IMR-90 (cell line): ENCODE measurements around the gene SRD5A1. TPM values are rescaled to one million over a fixed set of nuclear protein-coding genes. Genes with fewer than 3 reads are reported as not detected.
A peak's percentile ranks its signal among the peaks of the same experiment; 100 is the strongest.

Experiments used
- ATAC-seq: fragments of 200-7000 bp; cut with Tn5 transposase; 2 replicates; pipeline ENCODE4 v1.9.1; 2020; ENCODE audit warnings: low read depth, mild to moderate bottlenecking, moderate library complexity
- BruUV-seq: library from RNA; stranded (reverse); fragments of 400-500 nt; replicated peaks from 2 replicates; lab custom pipeline; 2021; lab: Mats Ljungman, UMichigan
- CTCF ChIA-PET: fragments of 300-600 bp; formaldehyde crosslinking; extraction: SDS; loops from one replicate; lab custom pipeline; 2021; ENCODE audit warnings: antibody characterized with exemption; lab: Yijun Ruan, JAX
- POLR2A ChIA-PET: fragments of 300-600 bp; sonication (Branson Sonifier 250); formaldehyde crosslinking; loops from one replicate; lab custom pipeline; 2022; ENCODE audit warnings: antibody characterized with exemption; ENCODE audit not compliant: unreplicated experiment; lab: Charles Lee
- DNase-seq: peaks from one replicate; pipeline ENCODE4 v3.0.0; 2013
- H2AFZ ChIP-seq: replicated peaks from 2 replicates; pipeline ENCODE3; 2013; ENCODE audit warnings: low read length, mild to moderate bottlenecking; ENCODE audit not compliant: poor library complexity
- H2AK5ac ChIP-seq: 2 replicates; pipeline ENCODE4 v1.6.1; 2013; ENCODE audit warnings: low read depth, low read length, inconsistent platforms
- H2AK9ac ChIP-seq: replicated peaks from 2 replicates; pipeline ENCODE3; 2013; ENCODE audit warnings: mild to moderate bottlenecking, low read depth, low read length, moderate library complexity; ENCODE audit not compliant: poor library complexity
- H2BK120ac ChIP-seq: 2 replicates; pipeline ENCODE4 v1.6.1; 2013; ENCODE audit warnings: low read depth, low read length, inconsistent platforms
- H2BK15ac ChIP-seq: 3 replicates; pipeline ENCODE4 v1.6.1; 2013; ENCODE audit warnings: low read depth, low read length, inconsistent platforms
- H2BK20ac ChIP-seq: 2 replicates; pipeline ENCODE4 v1.6.1; 2013; ENCODE audit warnings: low read depth, mild to moderate bottlenecking, inconsistent platforms, low read length, moderate library complexity
- H2BK5ac ChIP-seq: 2 replicates; pipeline ENCODE4 v1.6.1; 2013; ENCODE audit warnings: mild to moderate bottlenecking, low read depth, low read length, inconsistent platforms; ENCODE audit not compliant: poor library complexity, severe bottlenecking
- H3K14ac ChIP-seq: replicated peaks from 2 replicates; pipeline ENCODE4 v1.6.1; 2013; ENCODE audit warnings: low read depth, low read length, inconsistent platforms
- H3K18ac ChIP-seq: 2 replicates; pipeline ENCODE4 v1.6.1; 2013; ENCODE audit warnings: low read depth, low read length, control low read depth
- H3K23ac ChIP-seq: 2 replicates; pipeline ENCODE4 v1.6.1; 2013; ENCODE audit warnings: low read depth, low read length, inconsistent platforms
- H3K27ac ChIP-seq: 2 replicates; pipeline ENCODE4 v1.5.1; 2013; ENCODE audit warnings: mild to moderate bottlenecking, control low read depth, low read length; ENCODE audit not compliant: insufficient read depth
- H3K27me3 ChIP-seq: 2 replicates; pipeline ENCODE4 v1.6.1; 2013; ENCODE audit warnings: low read length; ENCODE audit not compliant: control insufficient read depth, insufficient read depth
- H3K36me3 ChIP-seq: 2 replicates; pipeline ENCODE4 v1.6.1; 2013; ENCODE audit warnings: low read length, mixed read lengths; ENCODE audit not compliant: control insufficient read depth, insufficient read depth
- H3K4ac ChIP-seq: 2 replicates; pipeline ENCODE4 v1.6.1; 2013; ENCODE audit warnings: low read depth, low read length, inconsistent platforms
- H3K4me1 ChIP-seq: 2 replicates; pipeline ENCODE4 v1.6.1; 2013; ENCODE audit warnings: low read length, mixed read lengths; ENCODE audit not compliant: control insufficient read depth, insufficient read depth
- H3K4me2 ChIP-seq: 2 replicates; pipeline ENCODE4 v1.6.1; 2013; ENCODE audit warnings: low read depth, mild to moderate bottlenecking, control low read depth, low read length, moderate library complexity
- H3K4me3 ChIP-seq: 2 replicates; pipeline ENCODE4 v1.5.1; 2013; ENCODE audit warnings: low read depth, mild to moderate bottlenecking, control low read depth, low read length, moderate library complexity; ENCODE audit not compliant: insufficient read depth
- H3K56ac ChIP-seq: 2 replicates; pipeline ENCODE4 v1.6.1; 2013; ENCODE audit warnings: low read length, inconsistent platforms; ENCODE audit not compliant: insufficient read depth; ENCODE audit errors: extremely low read depth
- H3K79me1 ChIP-seq, 2 experiments: 2 replicates each; pipeline ENCODE4 v1.6.1; 2013; ENCODE audit warnings: low read length in 2 of 2, inconsistent platforms in 1 of 2, low read depth in 1 of 2
- H3K9ac ChIP-seq: 2 replicates; pipeline ENCODE4 v1.6.1; 2013; ENCODE audit warnings: low read depth, low read length, control low read depth
- H3K9me1 ChIP-seq: 2 replicates; pipeline ENCODE4 v1.6.1; 2013; ENCODE audit warnings: low read length, inconsistent platforms; ENCODE audit not compliant: insufficient read depth
- H3K9me3 ChIP-seq: 2 replicates; pipeline ENCODE4 v1.6.1; 2013; ENCODE audit warnings: low read length; ENCODE audit not compliant: control insufficient read depth, insufficient read depth
- H4K20me1 ChIP-seq: 2 replicates; pipeline ENCODE4 v1.6.1; 2013; ENCODE audit warnings: low read length, inconsistent platforms; ENCODE audit not compliant: insufficient read depth
- H4K5ac ChIP-seq: 2 replicates; pipeline ENCODE4 v1.6.1; 2013; ENCODE audit warnings: mild to moderate bottlenecking, low read depth, low read length, control low read depth
- H4K8ac ChIP-seq, 2 experiments: 2 replicates each; pipeline ENCODE4 v1.6.1; 2013; ENCODE audit warnings: low read depth in 2 of 2, low read length in 2 of 2, control low read depth in 1 of 2, inconsistent platforms in 1 of 2
- H4K91ac ChIP-seq: 2 replicates; pipeline ENCODE4 v1.6.1; 2013; ENCODE audit warnings: low read depth, low read length, inconsistent platforms; ENCODE audit not compliant: insufficient read depth
- BHLHE40 ChIP-seq: fragments of 150-350 bp; IDR thresholded peaks from 2 replicates; pipeline ENCODE4 v1.6.1; 2016; ENCODE audit warnings: mild to moderate bottlenecking, low read depth, low read length
- CEBPB ChIP-seq: IDR thresholded peaks from 2 replicates; pipeline ENCODE4 v1.6.1; 2012; ENCODE audit warnings: low read depth, low read length, improper control_type of control experiment
- CHD1 ChIP-seq: IDR thresholded peaks from 2 replicates; pipeline ENCODE4 v1.6.1; 2012; ENCODE audit warnings: low read depth, low read length, improper control_type of control experiment
- CTCF ChIP-seq: conservative IDR thresholded peaks from 2 replicates; pipeline ENCODE4 v1.5.1; 2012; ENCODE audit warnings: mild to moderate bottlenecking, low read depth, low read length, improper control_type of control experiment
- FOS ChIP-seq: fragments of 150-350 bp; IDR thresholded peaks from 2 replicates; pipeline ENCODE4 v1.6.1; 2016; ENCODE audit warnings: low read depth, low read length
- MAFK ChIP-seq: IDR thresholded peaks from 2 replicates; pipeline ENCODE4 v1.6.1; 2012; ENCODE audit warnings: low read depth, low read length, improper control_type of control experiment
- MAZ ChIP-seq: IDR thresholded peaks from 2 replicates; pipeline ENCODE4 v1.6.1; 2012; ENCODE audit warnings: low read depth, mild to moderate bottlenecking, low read length, improper control_type of control experiment, moderate library complexity, borderline replicate concordance
- MXI1 ChIP-seq: IDR thresholded peaks from 2 replicates; pipeline ENCODE4 v1.6.1; 2012; ENCODE audit warnings: low read depth, mild to moderate bottlenecking, low read length, moderate library complexity, borderline replicate concordance
- NFE2L2 ChIP-seq: fragments of 150-350 bp; IDR thresholded peaks from 2 replicates; pipeline ENCODE4 v1.6.1; 2016; ENCODE audit warnings: low read depth, mild to moderate bottlenecking, low read length
- POLR2A ChIP-seq: IDR thresholded peaks from 2 replicates; pipeline ENCODE4 v1.6.1; 2012; ENCODE audit warnings: mild to moderate bottlenecking, low read depth, low read length
- RAD21 ChIP-seq: IDR thresholded peaks from 2 replicates; pipeline ENCODE4 v1.6.1; 2012; ENCODE audit warnings: low read length, improper control_type of control experiment
- RCOR1 ChIP-seq: IDR thresholded peaks from 2 replicates; pipeline ENCODE4 v1.6.1; 2012; ENCODE audit warnings: mild to moderate bottlenecking, low read length, improper control_type of control experiment; ENCODE audit not compliant: insufficient replicate concordance
- RFX5 ChIP-seq: IDR thresholded peaks from 2 replicates; pipeline ENCODE4 v1.8.0; 2012; ENCODE audit warnings: low read depth, mild to moderate bottlenecking, low read length, moderate library complexity
- SMC3 ChIP-seq: fragments of 150-350 bp; IDR thresholded peaks from 2 replicates; pipeline ENCODE4 v1.6.1; 2016; ENCODE audit warnings: low read depth, mild to moderate bottlenecking, antibody characterized with exemption, low read length, moderate library complexity
- whole genome bisulfite sequencing, 2 experiments: methylation state at CpG; one replicate each; pipeline versions ENCODE4 v1.1.5 to v1.1.7; 2013; ENCODE audit warnings: missing lambda C conversion rate in 2 of 2; ENCODE audit not compliant: insufficient read length in 1 of 2; ENCODE audit errors: extremely low coverage in 2 of 2; 5-methylcytosine and 5-hydroxymethylcytosine counted together
- dilution Hi-C: fragments of 300-500 bp; cut with HindIII; formaldehyde crosslinking; loops from one replicate; pipeline ENCODE4 v1.14.3; 2018; ENCODE audit warnings: low sequenced_read_pairs; ENCODE audit not compliant: unreplicated experiment
- in situ Hi-C: fragments of 300-500 bp; cut with MboI; formaldehyde crosslinking; loops from 3 replicates; pipeline ENCODE4 v1.14.3; 2019; ENCODE audit warnings: low sequenced_read_pairs, inconsistent platforms, mixed read lengths
- intact Hi-C: fragments of 100-400 bp; cut with micrococcal nuclease; formaldehyde crosslinking; loops from 2 replicates; pipeline ENCODE4 v1.10.0; 2022
- polyA plus RNA-seq, 3 experiments: library from polyadenylated mRNA; depleted of rRNA; stranded (reverse); fragments of >200 nt; gene quantifications; 2 replicates each; pipeline ENCODE4 v1.2.3, GENCODE V29; 2012; ENCODE audit warnings: low replicate concordance in 1 of 3
- total RNA-seq: library from RNA; depleted of rRNA; stranded (reverse); fragments of >200 nt; gene quantifications from 2 replicates; pipeline ENCODE4 v1.2.3, GENCODE V29; 2012
- TF ChIP-seq, protein P1 (sequence below): fragments of 150-350 bp; IDR thresholded peaks from 2 replicates; pipeline ENCODE4 v1.6.1; 2016; ENCODE audit warnings: low read depth, mild to moderate bottlenecking, low read length, moderate library complexity, borderline replicate concordance

Gene SRD5A1
- total and polyA plus RNA-seq, 2 of the 4 experiments (the other 2 are of a cell fraction) = 6.3 to 18.2 TPM

DNA sequence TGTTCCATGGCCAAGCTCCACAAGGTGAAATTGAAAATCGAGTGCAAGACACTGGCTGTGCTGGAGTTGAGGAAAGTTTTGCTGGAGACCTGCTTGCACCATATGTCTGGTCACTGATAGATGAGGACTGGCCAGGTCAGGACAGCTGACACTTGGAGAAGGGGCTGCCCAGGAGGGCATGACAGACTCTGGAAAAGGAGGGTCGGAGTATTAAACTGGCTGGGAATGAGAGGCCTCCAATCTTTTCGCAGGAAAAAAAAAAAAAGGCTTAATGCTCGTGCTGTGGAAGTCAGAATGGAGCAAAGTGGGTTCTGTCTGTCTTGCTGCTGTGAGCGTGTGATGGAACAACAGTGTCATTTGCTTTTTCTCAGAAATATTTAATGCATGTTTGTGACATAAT, 85.5 kb downstream of the SRD5A1 start:
- H3K4me3 ChIP-seq = no peak overlapping the region
- no peak overlapping the region for H2AK5ac ChIP-seq
- dilution Hi-C loops (no loop called here), in situ Hi-C loops (no loop called here), intact Hi-C loops (no loop called here)
- DNase-seq (no peak), ATAC-seq (no peak)
- H2AFZ ChIP-seq = no peak overlapping the region
- H3K36me3 ChIP-seq = no peaks in the 10 kb centered on the region; the same call in 1 of the 2 replicates
- H4K8ac ChIP-seq = no peak overlapping the region
- H3K9me1 ChIP-seq = peaks cover 59% of the 10 kb centered on the region
- no peak overlapping the region for H2BK120ac ChIP-seq
- H3K9me3 ChIP-seq = no peaks in the 10 kb centered on the region
- H4K91ac ChIP-seq = no peak overlapping the region
- WGBS, 2 experiments = 70% methylated on average over 2 of the region's 5 CpGs; no CpG with 5 or more reads in 1 of the 2 experiments
- H3K23ac ChIP-seq = peak overlapping the region; percentile 80; the same call in 1 of the 2 replicates
- H3K18ac ChIP-seq = no peak overlapping the region
- no peak overlapping the region for H2BK20ac ChIP-seq
- POLR2A ChIA-PET = no interaction called here
- H3K4me2 ChIP-seq = no peak overlapping the region
- peaks cover 90% of the 10 kb centered on the region for H4K20me1 ChIP-seq
- BruUV-seq = no TSS peak
- peaks cover 48% of the 10 kb centered on the region for H3K4me1 ChIP-seq
- no peak overlapping the region for H2BK5ac ChIP-seq
- H3K56ac ChIP-seq = no peak overlapping the region
- H3K9ac ChIP-seq = no peak overlapping the region
- H4K5ac ChIP-seq = no peak overlapping the region
- no peak overlapping the region for H2AK9ac ChIP-seq
- H3K27me3 ChIP-seq = no peaks in the 10 kb centered on the region
- no peak overlapping the region for H2BK15ac ChIP-seq
- H3K27ac ChIP-seq = no peak overlapping the region
- no peak overlapping the region for H3K4ac ChIP-seq
- CTCF ChIA-PET = no interaction called here
- peaks cover 0 to 70% of the 10 kb centered on the region in 2 experiments; a peak in 2 of 4 replicates for H3K79me1 ChIP-seq
- TF ChIP-seq CEBPB = no peak
- no peak for TF ChIP-seq MXI1
- TF ChIP-seq, protein P1, sequence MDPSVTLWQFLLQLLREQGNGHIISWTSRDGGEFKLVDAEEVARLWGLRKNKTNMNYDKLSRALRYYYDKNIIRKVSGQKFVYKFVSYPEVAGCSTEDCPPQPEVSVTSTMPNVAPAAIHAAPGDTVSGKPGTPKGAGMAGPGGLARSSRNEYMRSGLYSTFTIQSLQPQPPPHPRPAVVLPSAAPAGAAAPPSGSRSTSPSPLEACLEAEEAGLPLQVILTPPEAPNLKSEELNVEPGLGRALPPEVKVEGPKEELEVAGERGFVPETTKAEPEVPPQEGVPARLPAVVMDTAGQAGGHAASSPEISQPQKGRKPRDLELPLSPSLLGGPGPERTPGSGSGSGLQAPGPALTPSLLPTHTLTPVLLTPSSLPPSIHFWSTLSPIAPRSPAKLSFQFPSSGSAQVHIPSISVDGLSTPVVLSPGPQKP = no peak
- TF ChIP-seq BHLHE40 = no peak
- no peak for TF ChIP-seq RAD21
- no peak for TF ChIP-seq SMC3
- TF ChIP-seq MAFK = no peak
- no peak for TF ChIP-seq CTCF
- no peak for TF ChIP-seq FOS
- TF ChIP-seq RCOR1 = no peak
- TF ChIP-seq MAZ = no peak
- TF ChIP-seq POLR2A = no peak
- no peak for TF ChIP-seq CHD1
- no peak for TF ChIP-seq RFX5
- no peak for TF ChIP-seq NFE2L2
- H3K14ac ChIP-seq = no peak overlapping the region
